ENCODE measurements around the gene SUCO. TPM values are rescaled to one million over a fixed set of nuclear protein-coding genes. Genes with fewer than 3 reads are reported as not detected.

Gene SUCO
- total and polyA plus RNA-seq, 2 of the 4 experiments (the other 2 are of a cell fraction) = 11.4 to 21.5 TPM

GRCh38 chr1:172628401-172628800, 95.5 kb downstream of the SUCO start:
- Histone ChIP-seq H2BK20ac (ENCODE audit: low read depth, low read length) (0 out of 2 replicates have a peak overlapping the region, but pooled peaks have one; percentile 69), H3K27ac (ENCODE audit: insufficient read depth, low read length) (no peak overlapping the region), H2AK5ac (ENCODE audit: low read depth, low read length) (no peak overlapping the region; the same call in 1 of the 2 replicates), H2AFZ (replicated peaks; ENCODE audit: low read length, poor library complexity) (no peak overlapping the region), H2BK15ac (ENCODE audit: low read depth, low read length) (no peak overlapping the region; the same call in 2 of the 3 replicates), H3K9me1 (ENCODE audit: insufficient read depth, low read length) (no peaks in the 10 kb centered on the region), H3K4me2 (ENCODE audit: low read depth, low read length) (no peak overlapping the region), H3K79me1 (ENCODE audit: low read depth in 1 of 2, low read length in 2 of 2) (no peaks in the 10 kb centered on the region), H4K8ac (ENCODE audit: low read depth in 2 of 2, low read length in 2 of 2) (peak overlapping the region; percentile 75 to 85; a peak in 2 of 4 replicates), H3K18ac (ENCODE audit: low read depth, low read length) (peak overlapping the region; percentile 18; the same call in 1 of the 2 replicates), H3K27me3 (ENCODE audit: control insufficient read depth, insufficient read depth, low read length) (no peaks in the 10 kb centered on the region), H2BK120ac (ENCODE audit: low read depth, low read length) (peak overlapping the region; percentile 46; the same call in 1 of the 2 replicates), H2BK5ac (ENCODE audit: low read depth, low read length, poor library complexity, severe bottlenecking) (peak overlapping the region; percentile 76), H3K9me3 (ENCODE audit: control insufficient read depth, insufficient read depth, low read length) (peaks cover 6% of the 10 kb centered on the region), H4K5ac (ENCODE audit: low read depth, low read length) (no peak overlapping the region; the same call in 1 of the 2 replicates), H3K14ac (replicated peaks; ENCODE audit: low read depth, low read length) (no peak overlapping the region), H3K23ac (ENCODE audit: low read depth, low read length) (no peak overlapping the region), H4K91ac (ENCODE audit: insufficient read depth, low read depth, low read length) (no peak overlapping the region), H3K4me3 (ENCODE audit: insufficient read depth, low read depth, low read length) (no peak overlapping the region), H2AK9ac (replicated peaks; ENCODE audit: low read depth, low read length, poor library complexity) (no peak overlapping the region), H3K36me3 (ENCODE audit: control insufficient read depth, insufficient read depth, low read length) (no peaks in the 10 kb centered on the region), H3K9ac (ENCODE audit: low read depth, low read length) (no peak overlapping the region), H4K20me1 (ENCODE audit: insufficient read depth, low read length) (no peaks in the 10 kb centered on the region), H3K56ac (ENCODE audit: extremely low read depth, insufficient read depth, low read length) (no peak overlapping the region), H3K4ac (ENCODE audit: low read depth, low read length) (peak overlapping the region; percentile 83; the same call in 1 of the 2 replicates), H3K4me1 (ENCODE audit: control insufficient read depth, insufficient read depth, low read length) (peaks cover 13% of the 10 kb centered on the region)
- intact Hi-C loops (cut with micrococcal nuclease) = no loop called here
- dilution Hi-C loops (cut with HindIII; ENCODE audit: low sequenced_read_pairs, unreplicated experiment) = no loop called here
- BruUV-seq (replicated peaks) = no TSS peak
- DNase-seq = peak; percentile 79
- ChIA-PET CTCF (no interaction called here), POLR2A (ENCODE audit: unreplicated experiment) (no interaction called here)
- no peak; the same call in 1 of the 2 replicates for ATAC-seq (ENCODE audit: low read depth)
- no peak for TF ChIP-seq CHD1 (IDR thresholded peaks at IDR 0.05; ENCODE audit: low read depth, low read length)
- no peak for TF ChIP-seq MXI1 (IDR thresholded peaks at IDR 0.05; ENCODE audit: borderline replicate concordance, low read depth, low read length)
- TF ChIP-seq CTCF (conservative IDR thresholded peaks at IDR 0.05; ENCODE audit: low read depth, low read length) = no peak
- no peak for TF ChIP-seq RCOR1 (IDR thresholded peaks at IDR 0.05; ENCODE audit: insufficient replicate concordance, low read length)
- no peak for TF ChIP-seq ELK1 (IDR thresholded peaks at IDR 0.05; ENCODE audit: borderline replicate concordance, low read depth, low read length)
- TF ChIP-seq FOS (IDR thresholded peaks at IDR 0.05; ENCODE audit: low read depth, low read length) = no peak
- no peak for TF ChIP-seq USF2 (IDR thresholded peaks at IDR 0.05; ENCODE audit: low read depth, low read length)
- TF ChIP-seq NFE2L2 (IDR thresholded peaks at IDR 0.05; ENCODE audit: low read depth, low read length) = no peak
- TF ChIP-seq MAZ (IDR thresholded peaks at IDR 0.05; ENCODE audit: borderline replicate concordance, low read depth, low read length) = no peak
- TF ChIP-seq RFX5 (IDR thresholded peaks at IDR 0.05; ENCODE audit: low read depth, low read length) = no peak
- TF ChIP-seq RAD21 (IDR thresholded peaks at IDR 0.05; ENCODE audit: low read length) = no peak
- TF ChIP-seq BHLHE40 (IDR thresholded peaks at IDR 0.05; ENCODE audit: low read depth, low read length) = no peak
- no CpG with 5 or more reads among the region's 4 CpGs for WGBS, 2 experiments (ENCODE audit: extremely low coverage in 2 of 2, insufficient read length in 1 of 2)
- in situ Hi-C loops (cut with MboI; ENCODE audit: low sequenced_read_pairs) = no loop called here

Data from IMR-90 (cell line).